WI38 (cell line): ENCODE measurements around the gene AP2S1.
"Not testable (repeated sequence)": the region's sequence is repeated elsewhere in the genome, so short reads cannot be mapped to it uniquely, and the experiment has no call there.

ENCODE experiments used
- H3K4me3 ChIP-seq: 2 replicates; pipeline ENCODE4 v1.5.1; 2011; ENCODE audit warnings: low read depth, mild to moderate bottlenecking, control low read depth, low read length
- TF ChIP-seq, protein P1 (sequence below): IDR thresholded peaks from 2 replicates; pipeline ENCODE4 v1.5.1; 2012; ENCODE audit warnings: low read depth, mild to moderate bottlenecking, control low read depth, low read length

AP2S1 gene

DNA sequence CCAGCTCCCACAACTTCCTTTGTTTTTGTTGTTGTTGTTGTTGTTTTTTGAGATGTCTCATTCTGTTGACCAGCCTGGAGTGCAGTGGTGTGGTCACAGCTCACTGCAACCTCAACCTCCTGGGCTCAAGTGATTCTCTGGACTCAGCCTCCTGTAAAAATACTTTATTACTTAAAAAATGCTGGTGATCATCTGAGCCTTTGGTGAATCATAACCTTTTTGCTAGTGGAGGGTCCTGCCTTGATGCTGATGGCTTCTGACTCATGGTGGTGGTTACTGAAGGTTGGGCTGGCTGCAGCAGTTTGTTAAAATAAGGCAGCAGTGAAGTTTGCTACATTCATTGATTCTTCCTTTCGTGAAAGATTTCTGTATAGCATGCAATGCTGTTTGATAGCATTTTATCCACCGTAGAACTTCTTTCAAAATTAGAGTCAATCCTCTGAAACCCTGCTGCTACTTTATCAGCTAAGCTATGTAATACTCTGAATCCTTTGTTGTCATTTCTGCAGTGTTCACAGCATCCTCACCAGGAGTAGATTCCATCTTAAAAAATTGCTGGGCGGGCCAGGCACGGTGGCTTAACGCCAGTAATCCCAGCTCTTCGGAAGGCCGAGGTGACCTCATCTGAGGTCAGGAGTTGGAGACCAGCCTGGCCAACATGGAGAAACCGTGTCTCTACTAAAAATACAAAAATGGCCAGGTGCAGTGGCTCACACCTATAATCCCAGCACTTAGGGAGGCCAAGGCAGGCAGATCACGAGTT lies 28.1 kb upstream of the AP2S1 start:
- no peak overlapping the region for H3K4me3 ChIP-seq

DNA sequence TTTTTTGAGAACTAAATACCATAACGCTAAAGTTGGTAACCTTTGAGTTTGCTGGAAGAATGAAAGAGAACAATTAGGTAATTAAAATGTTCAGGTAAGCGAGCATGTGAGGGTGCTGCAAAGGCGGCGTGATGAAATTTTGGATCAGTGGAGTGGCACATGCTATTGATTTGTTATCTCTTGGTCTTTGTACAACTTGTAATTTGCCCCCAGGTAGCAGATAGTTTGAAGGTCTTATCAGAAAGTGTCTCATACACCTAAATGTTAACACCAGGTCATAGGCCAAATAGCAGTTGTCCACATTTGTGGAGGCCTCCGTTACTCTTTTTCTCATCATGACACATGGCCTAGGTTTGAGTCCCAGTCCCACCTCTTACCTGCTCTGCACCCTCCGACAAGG lies 25.0 kb upstream of the AP2S1 start:
- TF ChIP-seq, protein P1, sequence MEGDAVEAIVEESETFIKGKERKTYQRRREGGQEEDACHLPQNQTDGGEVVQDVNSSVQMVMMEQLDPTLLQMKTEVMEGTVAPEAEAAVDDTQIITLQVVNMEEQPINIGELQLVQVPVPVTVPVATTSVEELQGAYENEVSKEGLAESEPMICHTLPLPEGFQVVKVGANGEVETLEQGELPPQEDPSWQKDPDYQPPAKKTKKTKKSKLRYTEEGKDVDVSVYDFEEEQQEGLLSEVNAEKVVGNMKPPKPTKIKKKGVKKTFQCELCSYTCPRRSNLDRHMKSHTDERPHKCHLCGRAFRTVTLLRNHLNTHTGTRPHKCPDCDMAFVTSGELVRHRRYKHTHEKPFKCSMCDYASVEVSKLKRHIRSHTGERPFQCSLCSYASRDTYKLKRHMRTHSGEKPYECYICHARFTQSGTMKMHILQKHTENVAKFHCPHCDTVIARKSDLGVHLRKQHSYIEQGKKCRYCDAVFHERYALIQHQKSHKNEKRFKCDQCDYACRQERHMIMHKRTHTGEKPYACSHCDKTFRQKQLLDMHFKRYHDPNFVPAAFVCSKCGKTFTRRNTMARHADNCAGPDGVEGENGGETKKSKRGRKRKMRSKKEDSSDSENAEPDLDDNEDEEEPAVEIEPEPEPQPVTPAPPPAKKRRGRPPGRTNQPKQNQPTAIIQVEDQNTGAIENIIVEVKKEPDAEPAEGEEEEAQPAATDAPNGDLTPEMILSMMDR: no peak
- H3K4me3 ChIP-seq: no peak overlapping the region

More for the DNA sequence above, 28.1 kb upstream of the AP2S1 start:
- TF ChIP-seq, protein P1: no peak

DNA sequence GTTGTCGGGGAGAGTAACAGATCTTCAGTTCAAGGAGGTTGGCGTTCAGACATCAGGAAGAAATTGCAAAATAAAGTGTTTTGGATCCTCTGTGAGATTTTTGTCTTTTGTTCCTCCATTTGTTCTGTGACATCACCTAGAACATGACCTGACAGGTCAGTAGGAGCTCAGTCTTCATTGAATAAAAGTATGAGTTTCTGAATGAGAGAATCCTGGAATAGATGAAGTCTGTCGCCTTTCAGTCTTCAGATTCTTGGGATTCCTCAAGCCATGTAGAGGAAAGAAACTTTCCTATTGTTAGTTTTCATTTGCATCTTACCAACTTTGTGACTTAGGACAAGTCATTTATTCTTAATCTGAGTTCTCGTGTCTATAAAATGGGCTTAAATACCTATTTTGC lies 24.6 kb upstream of the AP2S1 start:
- TF ChIP-seq, protein P1: no peak
- H3K4me3 ChIP-seq: no peak overlapping the region

GRCh38 chr19:46872967-46873366 lies 22.3 kb upstream of the AP2S1 start:
- no peak overlapping the region for H3K4me3 ChIP-seq
- TF ChIP-seq, protein P1: no peak

DNA sequence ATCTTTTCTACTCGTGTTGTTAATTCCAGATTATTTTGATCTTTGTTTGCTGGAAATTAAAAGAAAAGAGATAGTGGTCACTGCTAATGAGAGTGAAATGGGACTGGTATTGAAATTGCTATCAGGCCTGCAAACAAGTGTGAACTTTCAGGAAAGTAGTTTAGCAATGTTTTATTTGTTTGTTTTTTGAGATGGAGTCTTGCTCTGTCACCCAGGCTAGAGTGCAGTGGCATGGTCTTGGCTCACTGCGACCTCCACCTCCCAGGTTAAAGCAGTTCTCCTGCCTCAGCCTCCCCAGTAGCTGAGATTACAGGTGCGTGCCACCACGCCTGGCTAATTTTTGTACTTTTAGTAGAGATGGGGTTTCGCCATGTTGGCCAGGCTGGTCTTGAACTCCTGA lies 20.5 kb upstream of the AP2S1 start:
- not testable (repeated sequence) for H3K4me3 ChIP-seq

DNA sequence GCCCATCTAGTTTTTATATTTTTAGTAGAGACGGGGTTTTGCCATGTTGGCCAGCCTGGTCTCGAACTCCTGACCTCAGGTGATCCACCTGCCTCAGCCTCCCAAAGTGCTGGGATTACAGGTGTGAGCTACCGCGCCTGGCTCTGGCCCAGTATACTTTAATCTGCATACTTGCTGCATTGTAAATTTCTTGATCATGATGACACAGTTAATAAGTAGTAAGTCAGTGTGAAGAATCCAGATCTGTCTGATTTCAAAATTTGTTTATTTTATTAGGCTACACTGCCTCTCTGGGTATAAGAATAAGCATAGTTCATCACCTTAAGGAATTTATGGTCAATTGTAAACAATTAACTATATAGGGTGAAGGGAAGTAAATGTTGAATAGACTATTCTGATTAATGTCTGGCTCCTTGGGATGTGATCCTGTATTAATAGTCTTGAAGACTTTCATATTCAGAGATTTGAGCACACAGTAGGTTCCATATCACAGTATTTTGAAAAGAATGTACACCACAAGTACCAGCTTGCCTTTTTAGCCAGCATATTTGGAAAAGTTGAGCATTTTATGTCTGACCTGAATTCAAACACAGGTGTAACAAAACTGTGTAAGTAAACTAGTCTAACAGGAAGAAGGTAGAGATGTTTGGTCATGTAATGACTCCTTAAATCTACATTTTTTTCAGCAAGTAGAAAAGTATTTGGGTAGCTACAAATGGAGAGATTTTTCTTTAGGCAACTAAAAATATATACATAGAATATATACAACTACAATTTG lies 17.6 kb upstream of the AP2S1 start:
- TF ChIP-seq, protein P1: no peak
- no peak overlapping the region for H3K4me3 ChIP-seq

- H3K4me3 ChIP-seq: no peak overlapping the region
- TF ChIP-seq, protein P1: no peak
These were observed 16.5 kb upstream of the AP2S1 start for GRCh38 chr19:46867170-46867569.
